ENCODE results near the gene WWC2. TPM values are rescaled to one million over a fixed set of nuclear protein-coding genes. Genes with fewer than 3 reads are reported as not detected.
A peak's percentile ranks its signal among the peaks of the same experiment; 100 is the strongest.

The WWC2 gene
- total RNA-seq, 1 donor from 2014 or later, result 39.6 TPM

DNA sequence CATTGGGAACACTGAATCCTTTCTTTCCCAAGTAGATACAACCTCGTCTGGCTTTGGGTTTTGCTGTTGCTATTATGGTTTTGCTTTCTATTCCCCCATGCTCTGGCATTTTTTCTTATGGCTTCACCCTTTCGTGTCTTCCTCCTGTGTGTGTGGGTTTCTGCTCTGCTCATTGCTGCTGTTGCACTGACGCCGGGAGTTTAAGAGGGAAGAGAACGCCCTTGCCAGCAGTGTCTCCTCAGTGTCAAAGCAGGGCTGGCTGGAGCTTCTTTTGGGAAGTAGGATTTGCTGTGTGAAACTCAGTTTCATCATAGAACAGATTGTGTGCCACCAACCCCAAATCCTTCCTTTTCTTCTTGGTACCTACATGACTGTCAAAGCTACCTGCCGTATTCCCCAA lies 157.3 kb downstream of the WWC2 start:
- H3K4me2 ChIP-seq, result no peak overlapping the region
- Mint-ChIP-seq H3K4me3 (no peak overlapping the region), H3K36me3 (peaks cover 3% of the 10 kb centered on the region), H3K27ac (no peak overlapping the region), H3K27me3 (ENCODE audit: insufficient read depth, low read depth) (peaks cover 3% of the 10 kb centered on the region), H3K4me1 (no peaks in the 10 kb centered on the region), H3K9me3 (no peaks in the 10 kb centered on the region)
- no peak overlapping the region for H3K4me3 ChIP-seq
- no peaks in the 10 kb centered on the region for H4K20me1 ChIP-seq (ENCODE audit: low read depth)
- H3K9ac ChIP-seq, result no peak overlapping the region
- no peaks in the 10 kb centered on the region for H3K79me2 ChIP-seq (ENCODE audit: low read depth)
- no peak overlapping the region for H2AFZ ChIP-seq (replicated peaks)
- H3K9me3 ChIP-seq (ENCODE audit: low read depth), result no peaks in the 10 kb centered on the region
- H3K27ac ChIP-seq, result no peak overlapping the region
- TF ChIP-seq EZH2phosphoT487 (IDR thresholded peaks at IDR 0.05), result no peak
- peaks cover 6% of the 10 kb centered on the region for H3F3A ChIP-seq (ENCODE audit: low read depth)
- no peaks in the 10 kb centered on the region for H3K27me3 ChIP-seq
- H3K4me1 ChIP-seq, result no peaks in the 10 kb centered on the region
- peaks cover 1% of the 10 kb centered on the region for H3K36me3 ChIP-seq
- DNase-seq (ENCODE audit: low spot score), result no peak

DNA sequence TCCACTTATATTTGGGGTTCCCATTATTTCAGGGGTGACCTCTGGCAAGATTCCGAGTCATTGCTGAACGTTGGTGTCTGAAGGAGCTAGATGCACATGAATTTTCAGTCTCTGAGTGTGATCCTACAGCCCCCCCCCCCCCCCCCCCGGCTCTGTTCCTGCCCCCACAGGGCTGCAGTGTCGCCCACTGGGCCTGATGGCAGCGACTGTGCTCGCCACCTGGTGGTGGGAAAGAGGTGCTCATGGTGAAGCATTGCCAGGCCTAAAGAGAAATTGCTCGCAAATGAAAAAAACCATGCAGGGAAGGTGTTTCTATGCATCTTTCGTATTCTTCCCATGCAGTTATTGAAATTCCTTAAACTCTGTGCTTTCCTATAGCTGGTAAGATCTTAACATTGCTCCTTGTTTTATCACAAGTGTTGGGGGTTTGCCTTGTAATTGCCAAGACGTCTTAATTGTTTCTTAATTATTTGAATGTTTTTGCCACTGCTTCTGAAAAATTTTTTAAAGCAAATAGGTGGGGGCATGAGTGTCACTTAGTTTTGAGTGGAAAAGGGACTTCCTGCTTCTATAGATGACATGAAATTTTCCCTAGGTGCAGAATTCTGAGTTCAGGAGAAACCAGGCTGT lies 157.8 kb downstream of the WWC2 start:
- no peak overlapping the region for H3K4me3 Mint-ChIP-seq
- H3K27me3 Mint-ChIP-seq (ENCODE audit: insufficient read depth, low read depth), result peaks cover 3% of the 10 kb centered on the region
- Histone ChIP-seq H3K4me3 (no peak overlapping the region), H2AFZ (replicated peaks) (no peak overlapping the region), H3F3A (ENCODE audit: low read depth) (peaks cover 6% of the 10 kb centered on the region), H3K9me3 (ENCODE audit: low read depth) (no peaks in the 10 kb centered on the region), H3K9ac (no peak overlapping the region), H3K27ac (no peak overlapping the region), H3K27me3 (no peaks in the 10 kb centered on the region), H3K36me3 (peaks cover 5% of the 10 kb centered on the region), H3K4me1 (no peaks in the 10 kb centered on the region), H3K4me2 (no peak overlapping the region), H4K20me1 (ENCODE audit: low read depth) (no peaks in the 10 kb centered on the region), H3K79me2 (ENCODE audit: low read depth) (no peaks in the 10 kb centered on the region)
- no peaks in the 10 kb centered on the region for H3K4me1 Mint-ChIP-seq
- TF ChIP-seq EZH2phosphoT487 (IDR thresholded peaks at IDR 0.05) (no peak), CTCF (IDR thresholded peaks at IDR 0.05) (peak; percentile 81)
- H3K27ac Mint-ChIP-seq, result no peak overlapping the region
- H3K36me3 Mint-ChIP-seq, result peaks cover 3% of the 10 kb centered on the region
- H3K9me3 Mint-ChIP-seq, result no peaks in the 10 kb centered on the region
- DNase-seq (ENCODE audit: low spot score), result peak; percentile 76

- no peak for TF ChIP-seq EZH2phosphoT487 (IDR thresholded peaks at IDR 0.05)
- TF ChIP-seq CTCF (IDR thresholded peaks at IDR 0.05), result peak; percentile 15
- TF ChIP-seq EZH2 (IDR thresholded peaks at IDR 0.05), result no peak
- no peak overlapping the region for H3K9ac ChIP-seq
- no peaks in the 10 kb centered on the region for H3K9me3 Mint-ChIP-seq
- no peaks in the 10 kb centered on the region for H3K27me3 ChIP-seq
- no peak overlapping the region for H3K4me3 ChIP-seq
- H3K4me2 ChIP-seq, result no peak overlapping the region
- peaks cover 11% of the 10 kb centered on the region for H3F3A ChIP-seq (ENCODE audit: low read depth)
- H3K36me3 Mint-ChIP-seq, result peaks cover 3% of the 10 kb centered on the region
- DNase-seq (ENCODE audit: low spot score), result peak; percentile 15
- H3K9me3 ChIP-seq (ENCODE audit: low read depth), result no peaks in the 10 kb centered on the region
- no peak overlapping the region for H3K27ac ChIP-seq
- peaks cover 3% of the 10 kb centered on the region for H3K27me3 Mint-ChIP-seq (ENCODE audit: insufficient read depth, low read depth)
- peaks cover 7% of the 10 kb centered on the region for H3K4me1 Mint-ChIP-seq
- H4K20me1 ChIP-seq (ENCODE audit: low read depth), result peaks cover 4% of the 10 kb centered on the region
- no peak overlapping the region for H3K27ac Mint-ChIP-seq
- H3K79me2 ChIP-seq (ENCODE audit: low read depth), result no peaks in the 10 kb centered on the region
- no peak overlapping the region for H3K4me3 Mint-ChIP-seq
- no peaks in the 10 kb centered on the region for H3K4me1 ChIP-seq
- peaks cover 5% of the 10 kb centered on the region for H3K36me3 ChIP-seq
- H2AFZ ChIP-seq (replicated peaks), result no peak overlapping the region
These were observed 158.8 kb downstream of the WWC2 start for GRCh38 chr4:183257808-183258207.

GRCh38 chr4:183260491-183261151 lies 161.6 kb downstream of the WWC2 start:
- peaks cover 4% of the 10 kb centered on the region for H4K20me1 ChIP-seq (ENCODE audit: low read depth)
- Mint-ChIP-seq H3K4me3 (no peak overlapping the region), H3K4me1 (peaks cover 7% of the 10 kb centered on the region), H3K36me3 (peaks cover 4% of the 10 kb centered on the region), H3K27ac (no peak overlapping the region), H3K27me3 (ENCODE audit: insufficient read depth, low read depth) (peaks cover 3% of the 10 kb centered on the region), H3K9me3 (no peaks in the 10 kb centered on the region)
- no peak overlapping the region for H2AFZ ChIP-seq (replicated peaks)
- H3K79me2 ChIP-seq (ENCODE audit: low read depth), result no peaks in the 10 kb centered on the region
- no peak overlapping the region for H3K4me2 ChIP-seq
- H3F3A ChIP-seq (ENCODE audit: low read depth), result peaks cover 11% of the 10 kb centered on the region
- H3K27me3 ChIP-seq, result no peaks in the 10 kb centered on the region
- no peak for TF ChIP-seq EZH2 (IDR thresholded peaks at IDR 0.05)
- no peak for TF ChIP-seq EZH2phosphoT487 (IDR thresholded peaks at IDR 0.05)
- TF ChIP-seq CTCF (IDR thresholded peaks at IDR 0.05), result no peak
- no peaks in the 10 kb centered on the region for H3K4me1 ChIP-seq
- H3K27ac ChIP-seq, result no peak overlapping the region
- no peak overlapping the region for H3K9ac ChIP-seq
- H3K9me3 ChIP-seq (ENCODE audit: low read depth), result no peaks in the 10 kb centered on the region
- no peak for DNase-seq (ENCODE audit: low spot score)
- peaks cover 5% of the 10 kb centered on the region for H3K36me3 ChIP-seq
- H3K4me3 ChIP-seq, result no peak overlapping the region
